Activated CD4-positive, alpha-beta T cell treated with anti-CD3 and anti-CD28 coated beads for 48 hours (primary cell): ENCODE measurements around the gene SATB2.

Experiments used
- DNase-seq: peaks from one replicate; pipeline ENCODE4 v3.0.0-alpha.2; 2020

Gene SATB2

DNA sequence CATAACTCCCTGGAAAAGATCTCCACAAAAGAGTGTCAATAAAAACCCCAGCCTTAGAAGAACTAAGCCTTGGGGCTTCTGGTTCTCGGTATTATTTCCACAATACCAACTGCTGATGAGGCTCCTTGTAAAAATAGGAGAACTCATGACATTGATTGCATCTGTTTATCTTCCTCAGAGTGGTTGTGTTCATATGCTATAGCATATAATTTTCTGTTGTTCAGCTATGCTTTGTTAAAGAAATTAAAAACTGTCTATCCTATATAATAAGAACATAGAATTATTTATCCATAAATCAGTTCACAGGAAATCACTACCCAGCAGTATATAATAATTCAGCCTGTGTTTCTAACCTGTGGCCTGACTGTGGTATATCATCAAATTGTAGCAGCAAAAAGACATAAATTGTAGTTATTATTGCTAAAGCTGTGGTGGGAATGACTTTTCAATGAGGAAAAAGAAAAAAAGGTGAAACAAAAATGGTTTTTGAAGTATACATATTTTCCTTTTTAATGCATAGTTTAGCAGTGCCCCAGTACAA is 68.9 kb downstream of the SATB2 start:
- DNase-seq = no peak

DNA sequence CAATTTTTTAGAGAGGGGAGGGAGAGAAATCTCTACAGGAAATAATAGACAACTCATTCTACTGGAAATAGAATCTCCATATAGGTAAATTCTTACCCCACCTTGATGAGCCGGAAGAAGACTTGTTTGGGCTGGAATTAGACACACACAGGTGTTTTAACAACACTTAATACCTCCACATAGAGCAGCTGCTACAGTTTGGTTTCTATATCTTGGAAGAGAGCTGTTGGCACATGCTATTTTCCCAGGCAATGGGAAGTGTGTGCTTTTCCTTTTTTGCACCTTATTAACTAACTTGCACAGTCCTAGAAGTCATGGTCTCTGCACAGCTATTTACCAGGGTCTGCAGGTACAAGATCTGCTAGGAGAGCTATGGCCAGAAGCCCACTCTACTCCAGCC is 73.7 kb downstream of the SATB2 start:
- no peak for DNase-seq

DNA sequence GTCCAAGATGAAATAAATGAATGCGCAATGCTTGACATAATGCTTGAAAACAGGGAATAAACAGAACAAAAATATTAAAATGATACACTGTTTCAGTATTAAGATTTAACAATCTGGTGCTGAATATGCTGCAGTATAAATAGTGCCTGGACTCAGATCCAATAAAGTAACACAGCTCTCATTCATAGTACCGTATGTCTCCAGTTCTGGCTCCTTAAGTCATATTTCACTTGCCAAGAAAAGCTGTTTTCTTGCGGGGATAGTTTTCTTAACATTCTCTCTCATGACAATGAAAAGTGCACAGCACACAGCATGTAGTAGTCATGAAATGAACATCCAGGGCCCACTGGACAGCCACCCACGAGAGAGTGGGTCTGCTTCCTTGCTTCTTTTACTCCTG is 74.7 kb downstream of the SATB2 start:
- DNase-seq = no peak

DNA sequence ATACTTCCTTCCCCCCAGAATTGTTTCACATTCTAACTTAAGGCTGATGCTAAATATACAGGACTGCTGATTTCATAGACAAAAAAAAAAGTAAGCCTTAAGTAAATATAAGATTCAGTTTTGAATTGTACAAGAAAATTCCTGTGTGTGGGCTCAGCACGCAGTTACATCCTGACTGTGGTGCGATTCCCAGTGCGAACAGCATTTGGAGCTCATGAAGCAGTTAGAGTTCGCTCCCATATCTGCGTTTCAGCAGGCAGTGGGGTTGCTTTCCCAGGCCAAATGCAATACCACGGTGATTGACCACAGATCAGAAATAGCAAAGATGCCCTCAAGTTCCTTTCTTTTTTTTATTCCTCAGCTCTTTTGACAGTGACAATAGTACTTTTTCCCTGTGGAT is 75.6 kb downstream of the SATB2 start:
- no peak for DNase-seq

DNA sequence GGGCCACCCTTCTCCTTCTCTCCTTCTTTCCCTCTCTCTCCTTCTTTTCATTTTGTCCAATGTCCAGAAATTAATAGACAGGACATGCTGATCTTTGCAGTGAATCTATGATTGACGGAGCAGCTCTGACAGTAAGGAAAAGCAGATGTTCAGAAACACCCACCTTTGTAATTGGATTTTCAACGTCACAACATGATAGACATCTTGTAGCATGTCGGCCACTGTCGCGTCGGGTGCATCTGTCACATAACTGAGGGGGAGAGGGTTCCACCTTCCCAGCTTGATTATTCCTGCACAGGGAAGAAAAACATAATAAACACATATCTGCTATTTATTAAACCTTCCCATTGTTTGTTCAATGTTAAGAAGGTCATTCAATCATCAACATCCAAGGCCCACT is 76.2 kb downstream of the SATB2 start:
- no peak for DNase-seq

DNA sequence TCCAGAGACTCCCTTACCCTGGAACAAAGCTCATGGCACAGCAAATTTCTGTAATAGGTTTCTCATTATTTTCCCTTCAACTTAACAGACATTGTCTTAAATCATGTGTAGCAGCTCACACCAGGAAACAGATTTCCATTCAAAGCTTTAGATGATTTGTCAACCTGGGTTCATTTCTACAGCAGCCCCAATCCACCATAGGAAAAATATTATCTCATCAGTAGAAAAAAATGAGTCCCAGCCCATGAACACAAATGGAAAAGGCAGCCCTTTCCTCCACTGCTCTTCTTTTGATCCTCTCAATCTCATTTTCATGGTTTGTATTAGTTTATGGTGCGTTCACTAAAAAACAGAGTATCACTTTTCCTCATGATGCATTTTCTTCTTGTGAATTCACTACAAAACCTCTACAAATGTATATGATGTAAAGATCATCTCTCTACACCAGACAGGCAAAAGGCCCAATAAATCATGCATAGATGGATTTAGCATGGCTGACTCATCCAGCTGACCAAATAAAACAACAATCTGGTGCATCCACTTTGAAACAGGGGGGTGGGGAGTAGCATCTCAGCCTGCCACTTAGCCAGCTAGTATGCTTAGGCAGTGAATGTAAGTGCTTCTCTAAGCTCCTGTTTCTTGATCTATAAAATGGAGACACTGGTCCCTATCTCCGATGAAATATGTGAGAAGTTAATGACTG is 78.6 kb downstream of the SATB2 start:
- DNase-seq = no peak

DNA sequence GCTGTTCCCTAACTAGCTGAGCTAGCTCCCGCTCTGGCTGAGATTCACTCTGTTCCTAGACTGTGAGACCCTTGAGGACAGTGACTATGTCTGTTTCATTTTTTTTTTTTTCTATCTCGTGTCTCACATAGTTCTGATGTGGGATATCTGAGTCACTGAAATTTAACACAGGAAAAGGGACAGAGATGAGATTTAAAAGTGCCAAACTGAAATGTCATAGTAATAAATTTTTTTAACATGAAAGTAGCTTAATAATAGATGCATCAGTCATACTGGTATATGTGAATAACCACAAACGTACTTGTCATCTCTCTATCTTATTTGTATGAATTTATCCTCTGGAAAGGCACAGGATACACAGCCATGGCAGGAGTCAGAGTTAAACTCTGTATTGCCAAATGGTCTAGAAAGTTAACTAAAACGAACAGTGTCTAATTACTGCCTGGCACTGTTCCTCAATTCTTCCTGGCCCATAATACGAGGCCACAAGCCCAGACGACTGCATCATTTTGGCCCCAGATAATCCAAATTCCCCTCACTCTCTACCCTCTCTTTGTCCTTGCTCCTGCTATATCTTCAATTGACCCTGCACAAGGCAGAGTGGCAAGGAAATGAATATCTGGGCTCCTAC is 87.5 kb downstream of the SATB2 start:
- no peak for DNase-seq

DNA sequence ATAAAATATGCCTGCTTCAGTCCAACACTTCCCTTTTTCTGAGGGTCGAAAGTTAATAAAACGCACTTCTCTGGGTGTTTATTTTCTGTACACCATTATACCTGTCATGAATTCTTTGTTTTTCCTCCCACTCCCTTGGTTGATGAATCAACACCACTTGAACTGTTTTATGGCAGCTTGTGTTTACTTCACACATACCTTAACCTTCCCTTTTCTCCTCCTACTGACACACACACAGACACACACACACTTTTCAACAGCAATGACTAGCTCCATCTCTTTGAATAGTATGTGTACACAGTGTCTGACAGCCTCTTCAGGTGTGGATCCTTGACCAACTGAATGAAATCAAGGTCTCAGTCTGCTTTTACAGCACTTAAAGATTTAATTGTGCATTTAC is 91.3 kb downstream of the SATB2 start:
- DNase-seq = no peak

DNA sequence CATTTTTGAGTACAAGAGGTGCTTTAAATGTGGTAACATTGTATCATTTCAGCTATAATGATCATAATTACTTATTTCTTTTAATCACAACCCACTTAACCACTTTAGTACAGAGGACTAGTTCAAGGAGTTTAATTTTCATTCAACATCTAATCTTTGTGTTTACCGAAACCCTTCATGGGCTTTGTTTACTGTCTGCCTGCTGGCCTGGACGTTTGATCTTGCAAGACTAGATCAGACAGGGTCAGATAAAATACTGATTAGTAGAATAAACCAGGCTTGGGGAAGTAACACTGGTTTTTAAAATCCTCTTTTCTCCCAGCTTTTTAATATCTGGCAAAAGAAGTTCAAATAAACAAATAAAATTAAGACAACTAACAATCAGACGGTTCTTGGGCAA is 93.6 kb downstream of the SATB2 start:
- DNase-seq = no peak

DNA sequence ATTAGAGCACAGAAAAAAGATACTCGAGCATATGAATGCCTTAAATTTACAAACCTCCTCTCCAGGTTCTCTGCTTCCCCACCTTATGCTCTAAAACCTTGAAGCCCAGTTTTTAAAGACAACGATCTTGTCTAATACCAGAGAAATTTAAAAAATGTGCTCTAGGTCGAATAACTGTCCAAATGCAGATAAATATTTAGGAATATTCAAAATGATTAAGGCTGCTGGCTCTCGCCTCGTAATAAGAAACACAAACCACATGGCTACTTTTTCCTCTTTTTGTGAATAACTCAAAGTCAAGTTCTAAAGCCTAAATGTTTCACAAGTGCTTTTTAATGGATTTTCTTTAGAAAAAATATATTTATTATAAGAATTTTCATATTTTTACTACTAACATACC is 101.3 kb downstream of the SATB2 start:
- DNase-seq = no peak

DNA sequence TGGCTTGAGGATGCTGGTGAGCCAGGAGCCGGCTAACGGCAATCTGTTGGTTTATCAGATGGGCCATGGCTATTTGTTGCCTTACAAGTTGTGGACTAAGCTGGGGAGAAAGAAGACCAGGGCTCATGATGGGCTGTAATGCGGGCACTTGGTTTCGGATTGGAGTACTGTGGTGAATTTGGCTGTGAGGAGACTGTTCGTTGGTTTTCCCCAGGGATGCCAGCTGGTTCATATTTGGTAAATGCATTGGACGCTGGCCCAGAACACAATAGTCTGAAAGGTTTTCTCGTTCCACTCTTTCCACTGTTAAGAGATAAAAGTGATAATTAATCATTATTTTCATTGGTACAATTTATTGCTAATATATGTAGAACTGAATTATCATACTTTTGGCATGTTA is 108.9 kb downstream of the SATB2 start:
- DNase-seq = no peak

DNA sequence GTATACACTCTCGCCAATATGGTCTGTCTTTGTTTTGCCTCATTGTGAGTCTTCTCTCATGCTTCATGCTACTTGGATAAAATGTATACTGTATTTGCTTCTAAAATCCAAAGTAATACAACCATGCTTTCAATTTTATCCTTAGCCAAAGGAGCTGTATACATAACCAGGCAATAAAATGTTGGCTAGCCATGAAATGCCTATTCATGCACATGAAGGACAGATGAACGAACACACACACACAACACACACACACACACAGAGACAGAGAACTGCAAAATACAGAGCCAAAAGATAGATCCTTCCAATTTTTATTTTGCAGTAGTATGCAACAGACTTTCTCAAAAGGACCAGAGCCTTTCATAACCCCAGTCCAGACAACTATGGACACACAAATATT is 113.7 kb downstream of the SATB2 start:
- DNase-seq = no peak

DNA sequence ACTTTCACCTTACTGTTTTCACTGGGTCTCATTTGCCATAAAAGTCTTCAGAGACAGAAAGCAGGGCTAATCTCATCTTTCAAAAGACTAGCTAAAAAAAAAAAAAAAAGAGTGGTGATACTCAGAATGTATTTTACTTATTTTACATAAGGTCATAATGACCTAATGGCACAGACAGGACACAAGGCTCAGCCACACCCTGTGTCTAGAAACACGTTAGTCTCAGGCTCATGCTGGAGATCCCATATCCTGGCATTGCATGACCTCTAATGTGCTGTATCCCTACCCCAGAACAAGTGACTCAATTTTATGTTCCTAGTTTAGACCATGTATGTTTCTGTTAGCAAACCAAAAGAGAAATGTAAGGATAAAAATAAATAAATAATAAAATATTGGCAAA is 115.4 kb downstream of the SATB2 start:
- DNase-seq = no peak

DNA sequence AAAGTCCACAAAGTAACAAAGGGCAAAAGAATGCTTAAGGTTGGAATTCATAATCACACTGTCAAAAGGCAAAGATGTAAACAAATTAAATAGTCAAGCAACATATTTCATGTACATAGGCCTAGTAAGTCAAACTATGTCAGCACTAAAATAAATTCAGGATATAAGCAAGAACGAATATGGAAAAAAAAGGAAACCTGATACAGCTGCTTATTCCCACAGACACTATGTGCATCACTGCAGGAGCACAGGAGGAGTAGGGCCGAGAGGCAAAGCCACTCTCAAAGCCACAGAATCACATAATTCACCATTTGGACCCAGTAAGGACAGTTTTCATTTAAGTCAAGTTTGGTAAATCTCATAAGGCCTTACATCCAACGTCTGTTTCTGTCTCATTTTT is 116.6 kb downstream of the SATB2 start:
- no peak for DNase-seq

DNA sequence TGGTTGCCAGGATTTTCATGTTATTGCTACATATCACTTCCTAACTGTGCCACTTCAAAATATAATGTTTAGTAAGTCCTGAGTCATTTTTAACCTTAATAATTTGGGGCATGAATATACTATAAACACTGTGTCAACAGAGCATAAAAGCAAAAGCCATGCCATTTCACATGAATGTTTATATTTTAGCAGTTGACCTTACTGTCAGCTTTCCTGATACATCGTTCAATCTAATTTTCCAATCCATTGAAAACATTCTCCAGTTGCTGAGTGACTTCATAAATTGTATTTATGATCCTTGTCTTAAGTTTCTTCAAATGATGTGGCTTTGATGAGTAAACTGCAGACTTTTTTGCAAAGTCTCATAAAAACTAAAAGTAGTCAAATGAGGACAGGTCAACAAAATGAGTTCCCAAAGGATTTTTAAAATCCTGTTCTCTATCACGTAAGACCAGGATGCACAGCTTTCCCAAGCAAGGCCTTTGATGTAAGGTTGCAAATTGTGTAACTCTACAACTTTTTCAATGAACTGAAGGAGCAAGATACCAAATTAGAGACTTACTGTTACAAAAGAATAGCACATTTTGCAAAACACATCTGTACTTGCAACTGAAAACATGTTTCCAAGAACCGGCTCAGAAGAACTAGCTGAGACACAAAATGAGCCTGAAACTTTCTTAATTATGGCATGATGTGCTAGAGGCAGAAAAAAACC is 117.7 kb downstream of the SATB2 start:
- DNase-seq = no peak

DNA sequence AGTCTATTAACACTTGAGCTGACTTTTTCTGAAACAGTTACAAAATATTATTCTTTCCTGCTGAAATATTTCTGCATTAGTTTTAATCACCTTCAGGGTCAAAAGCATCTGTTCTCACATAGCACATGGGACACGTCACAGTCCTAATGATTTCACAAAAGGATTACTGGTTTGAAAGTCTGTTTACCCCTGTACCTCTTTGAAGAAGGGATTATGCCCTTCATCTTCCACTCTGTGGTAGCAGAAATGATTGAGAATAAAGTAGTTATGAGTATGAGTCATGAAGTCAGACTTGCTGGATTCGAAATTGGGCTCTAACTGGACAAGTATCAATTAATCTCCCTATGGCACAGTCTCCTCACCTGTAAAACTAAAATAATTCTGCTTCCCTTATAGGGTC is 121.2 kb downstream of the SATB2 start:
- DNase-seq = no peak

DNA sequence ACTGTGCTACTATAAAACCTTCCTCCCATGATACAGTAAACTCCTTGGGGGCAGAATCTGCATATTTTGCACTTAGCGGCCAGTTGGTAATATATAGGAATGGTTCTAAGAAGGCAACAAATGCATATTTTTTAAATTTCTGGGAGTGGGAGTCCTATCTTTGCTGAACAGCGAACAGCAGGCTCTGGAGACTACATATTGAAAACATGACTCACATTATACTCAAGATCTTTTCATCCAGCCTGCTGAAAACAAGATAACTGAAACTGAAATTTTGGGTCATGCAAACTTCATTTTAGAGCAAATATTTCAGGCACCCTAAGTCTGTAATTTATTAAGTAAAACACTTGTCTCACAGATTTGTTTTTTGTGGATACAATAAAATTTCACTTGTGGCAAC is 122.2 kb downstream of the SATB2 start:
- DNase-seq = no peak

DNA sequence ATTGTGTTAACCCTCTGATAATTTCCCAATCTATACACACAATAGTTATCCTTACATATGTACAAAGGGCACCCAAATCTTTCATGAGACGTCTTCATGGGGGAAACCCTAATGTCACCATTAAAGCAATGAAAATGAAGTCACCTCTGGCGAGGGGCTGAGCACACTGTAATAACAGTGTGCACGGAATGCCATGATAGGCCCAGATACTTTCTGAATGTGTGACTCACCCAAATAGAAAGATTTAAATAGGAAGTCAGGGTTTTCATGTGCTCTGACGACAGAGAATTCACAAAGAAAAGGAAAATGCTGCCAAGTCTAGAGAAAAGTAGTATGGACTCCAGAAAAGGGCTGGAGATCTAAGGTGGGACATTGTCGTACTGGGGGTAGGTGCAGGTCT is 128.3 kb downstream of the SATB2 start:
- DNase-seq = no peak

DNA sequence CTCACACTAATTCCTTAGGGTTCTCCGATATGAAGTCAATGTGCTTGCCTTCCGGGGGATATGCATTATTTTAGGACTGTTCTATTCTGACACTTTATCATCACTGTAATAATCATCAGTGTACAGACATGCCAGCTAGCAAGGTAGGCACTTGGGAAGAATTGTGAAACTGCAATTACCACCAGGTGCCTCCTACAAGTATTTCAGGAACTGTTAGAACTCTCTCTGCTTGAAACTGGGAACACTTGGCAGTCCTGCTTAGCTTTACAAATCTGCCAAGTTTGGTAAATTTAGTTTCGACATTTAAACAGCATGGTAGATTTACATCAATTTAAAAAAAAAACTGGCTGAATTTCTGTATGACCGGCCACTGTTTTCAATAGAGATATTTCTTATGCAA is 128.7 kb downstream of the SATB2 start:
- DNase-seq = no peak

DNA sequence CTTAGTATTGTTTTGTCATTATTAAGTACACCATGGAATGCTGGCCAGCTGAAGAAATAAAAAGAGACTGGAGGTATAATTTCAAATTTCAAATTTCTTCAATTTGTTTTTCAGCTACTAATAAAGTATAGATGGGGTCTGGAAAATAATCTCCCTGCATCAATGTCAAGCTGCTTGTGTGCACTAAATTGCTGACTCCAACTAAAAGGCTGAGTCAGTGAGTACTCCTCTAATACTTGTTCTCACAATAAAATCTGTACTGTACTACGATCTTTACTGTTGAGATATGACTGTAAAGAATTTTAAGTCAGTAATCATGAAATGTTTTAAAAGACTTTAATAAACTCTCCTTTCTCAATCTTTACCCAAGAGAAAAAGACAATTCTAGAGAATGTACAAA is 131.9 kb downstream of the SATB2 start:
- no peak for DNase-seq

DNA sequence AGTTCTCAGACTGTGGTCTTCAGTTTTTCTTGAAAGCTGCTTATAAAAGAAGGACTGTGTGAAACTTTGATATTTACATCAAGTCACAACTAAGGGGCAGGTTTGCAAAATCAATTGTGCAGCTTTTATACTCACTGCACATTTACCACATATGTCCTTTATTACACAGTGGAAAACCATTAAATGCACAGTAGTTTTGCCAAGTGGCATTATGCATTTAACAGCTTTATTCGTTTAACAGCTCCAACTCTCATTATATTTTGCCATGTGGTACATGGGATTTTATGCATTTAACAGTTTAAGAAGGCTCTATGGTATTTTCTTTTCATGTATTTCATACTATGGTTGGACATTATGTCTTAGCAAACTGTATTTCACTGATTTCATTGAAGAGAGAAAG is 135.6 kb downstream of the SATB2 start:
- DNase-seq = no peak

DNA sequence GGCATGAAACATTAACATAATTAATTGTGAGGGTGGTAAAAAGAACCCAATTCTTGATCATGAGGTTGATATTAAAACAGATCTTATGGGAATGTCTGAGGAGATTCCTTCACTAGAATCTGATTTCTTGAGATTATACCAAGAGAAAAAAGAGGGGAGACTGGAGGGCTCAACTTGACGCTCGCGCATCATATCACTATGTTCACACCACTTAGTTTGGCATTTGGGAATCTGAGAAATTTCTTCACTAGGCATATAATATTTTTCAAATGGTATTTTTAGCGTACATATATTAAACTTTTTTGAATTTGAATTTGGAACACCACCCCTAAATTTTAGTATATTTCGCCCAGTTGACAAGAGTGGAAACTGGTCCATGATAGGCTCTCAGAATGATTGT is 140.1 kb downstream of the SATB2 start:
- no peak for DNase-seq

DNA sequence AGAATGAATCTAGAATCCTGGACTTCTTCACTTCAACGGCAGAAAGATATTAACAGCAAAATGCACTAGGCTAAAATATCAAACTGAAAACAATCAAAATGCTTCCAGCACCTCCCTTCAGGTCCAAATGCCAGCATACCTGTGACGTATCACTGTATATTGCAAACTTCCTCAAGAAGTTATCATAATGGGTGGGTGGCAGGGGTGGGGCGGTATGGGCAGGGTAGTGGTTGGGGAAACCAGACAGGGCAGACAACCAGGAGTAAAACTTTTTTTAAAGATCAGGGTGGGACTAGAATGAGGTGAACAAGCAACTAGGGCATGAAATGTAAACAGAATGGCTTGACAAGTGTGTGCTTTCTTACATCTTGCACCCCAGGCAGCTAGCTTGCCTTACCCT is 140.9 kb downstream of the SATB2 start:
- DNase-seq = no peak
